WTC11 (cell line): ENCODE data around the gene CAMK2B. TPM values are rescaled to one million over a fixed set of nuclear protein-coding genes. Genes with fewer than 3 reads are reported as not detected.

ENCODE experiments used
- ATAC-seq: fragments of 200-7000 bp; cut with Tn5 transposase; 2 replicates; pipeline ENCODE4 v1.10.0; 2021; ENCODE audit warnings: mild to moderate bottlenecking, moderate library complexity
- CTCF ChIA-PET: fragments of 300-600 bp; sonication (Branson Sonifier 250); formaldehyde crosslinking; loops from one replicate; lab custom pipeline; 2021; ENCODE audit warnings: antibody characterized with exemption; lab: Charles Lee
- POLR2A ChIA-PET: fragments of 350-600 bp; sonication (Branson Sonifier 250); formaldehyde crosslinking; loops from one replicate; lab custom pipeline; 2021; ENCODE audit warnings: antibody characterized with exemption; lab: Charles Lee
- DNase-seq: peaks from one replicate; pipeline ENCODE4 v3.0.0; 2021; ENCODE audit warnings: low spot score
- H3K27ac Mint-ChIP-seq: 2 replicates; pipeline ENCODE4 v1.8.0; 2021; ENCODE audit warnings: mixed read lengths
- H3K27me3 Mint-ChIP-seq: 2 replicates; pipeline ENCODE4 v1.8.0; 2021; ENCODE audit warnings: low read depth, mild to moderate bottlenecking, moderate library complexity, mixed read lengths
- H3K36me3 Mint-ChIP-seq: 2 replicates; pipeline ENCODE4 v1.8.0; 2021; ENCODE audit warnings: mixed read lengths
- H3K4me1 Mint-ChIP-seq: 2 replicates; pipeline ENCODE4 v1.8.0; 2022; ENCODE audit warnings: mixed read lengths
- H3K4me3 Mint-ChIP-seq: 2 replicates; pipeline ENCODE4 v1.8.0; 2021; ENCODE audit warnings: mild to moderate bottlenecking, moderate library complexity, mixed read lengths
- H3K9me3 Mint-ChIP-seq: 2 replicates; pipeline ENCODE4 v1.8.0; 2021; ENCODE audit warnings: mixed read lengths
- ATF1 ChIP-seq: sonication (generic); formaldehyde crosslinking; IDR thresholded peaks from 2 replicates; pipeline ENCODE4 v1.8.1; 2023; ENCODE audit warnings: mild to moderate bottlenecking, moderate library complexity, missing genetic modification reagents
- CDX4 ChIP-seq: fragments of 250-450 bp; sonication (Bioruptor Pico); IDR thresholded peaks from 2 replicates; pipeline ENCODE4 v1.9.0; 2021; ENCODE audit warnings: moderate library complexity, mild to moderate bottlenecking, inconsistent platforms, borderline replicate concordance
- CREB1 ChIP-seq: sonication (generic); formaldehyde crosslinking; IDR thresholded peaks from 2 replicates; pipeline ENCODE4 v1.8.0; 2023; ENCODE audit warnings: mild to moderate bottlenecking, missing genetic modification reagents
- ELF4 ChIP-seq: sonication (generic); formaldehyde crosslinking; IDR thresholded peaks from 2 replicates; pipeline ENCODE4 v1.8.1; 2022; ENCODE audit warnings: low read depth, mild to moderate bottlenecking, moderate library complexity, missing genetic modification reagents
- GRHL2 ChIP-seq: fragments of 250-450 bp; sonication (Bioruptor Pico); IDR thresholded peaks from 2 replicates; pipeline ENCODE4 v1.8.0; 2022; ENCODE audit warnings: mild to moderate bottlenecking, moderate library complexity; ENCODE audit not compliant: insufficient replicate concordance, severe bottlenecking
- NFYB ChIP-seq: sonication (generic); formaldehyde crosslinking; conservative IDR thresholded peaks from 2 replicates; pipeline ENCODE4 v1.8.0; 2022; ENCODE audit warnings: low read depth, missing genetic modification reagents
- NR3C1 ChIP-seq: sonication (generic); formaldehyde crosslinking; conservative IDR thresholded peaks from 2 replicates; pipeline ENCODE4 v1.8.1; 2023; ENCODE audit warnings: low read depth, mild to moderate bottlenecking, missing genetic modification reagents
- OVOL2 ChIP-seq: fragments of 250-450 bp; sonication (Bioruptor Pico); IDR thresholded peaks from 2 replicates; pipeline ENCODE4 v1.9.0; 2021; ENCODE audit warnings: mild to moderate bottlenecking, borderline replicate concordance
- PREB ChIP-seq: sonication (generic); formaldehyde crosslinking; IDR thresholded peaks from 2 replicates; pipeline ENCODE4 v1.8.1; 2022; ENCODE audit warnings: mild to moderate bottlenecking, missing genetic modification reagents, moderate library complexity, borderline replicate concordance
- RELA ChIP-seq: sonication (generic); formaldehyde crosslinking; IDR thresholded peaks from 2 replicates; pipeline ENCODE4 v1.8.1; 2022; ENCODE audit warnings: missing genetic modification reagents, mild to moderate bottlenecking, borderline replicate concordance
- SMAD3 ChIP-seq: sonication (generic); formaldehyde crosslinking; IDR thresholded peaks from 2 replicates; pipeline ENCODE4 v1.8.0; 2022; ENCODE audit warnings: missing genetic modification reagents, mild to moderate bottlenecking, borderline replicate concordance
- TP53 ChIP-seq: sonication (generic); formaldehyde crosslinking; IDR thresholded peaks from 2 replicates; pipeline ENCODE4 v1.8.1; 2023; ENCODE audit warnings: mild to moderate bottlenecking, missing genetic modification reagents
- ZBTB21 ChIP-seq: sonication (generic); formaldehyde crosslinking; IDR thresholded peaks from 2 replicates; pipeline ENCODE4 v1.8.1; 2023; ENCODE audit warnings: mild to moderate bottlenecking, missing genetic modification reagents, borderline replicate concordance
- ZNF138 ChIP-seq: sonication (generic); formaldehyde crosslinking; conservative IDR thresholded peaks from 2 replicates; pipeline ENCODE4 v1.8.1; 2022; ENCODE audit warnings: mild to moderate bottlenecking, moderate library complexity, missing genetic modification reagents
- ZNF232 ChIP-seq: sonication (generic); formaldehyde crosslinking; IDR thresholded peaks from 2 replicates; pipeline ENCODE4 v1.8.0; 2022; ENCODE audit warnings: mild to moderate bottlenecking, missing genetic modification reagents
- ZNF317 ChIP-seq: sonication (generic); formaldehyde crosslinking; IDR thresholded peaks from 2 replicates; pipeline ENCODE4 v1.8.1; 2023; ENCODE audit warnings: low read depth, mild to moderate bottlenecking, moderate library complexity, missing genetic modification reagents, borderline replicate concordance
- ZNF423 ChIP-seq: fragments of 250-450 bp; sonication (Bioruptor Pico); IDR thresholded peaks from 2 replicates; pipeline ENCODE4 v2.1.2; 2022; ENCODE audit warnings: mild to moderate bottlenecking, moderate library complexity
- ZSCAN18 ChIP-seq: fragments of 250-450 bp; sonication (Bioruptor Pico); IDR thresholded peaks from 2 replicates; pipeline ENCODE4 v2.1.2; 2022; ENCODE audit warnings: mild to moderate bottlenecking, moderate library complexity
- total RNA-seq: library from RNA; stranded (reverse); gene quantifications from 3 replicates; pipeline ENCODE4 v1.2.3, GENCODE V29; 2021
- TF ChIP-seq, protein P1 (sequence below): sonication (generic); formaldehyde crosslinking; IDR thresholded peaks from 2 replicates; pipeline ENCODE4 v1.8.1; 2022; ENCODE audit warnings: low read depth, mild to moderate bottlenecking, moderate library complexity, missing genetic modification reagents, borderline replicate concordance
- TF ChIP-seq, protein P2 (sequence below): sonication (generic); formaldehyde crosslinking; IDR thresholded peaks from 2 replicates; pipeline ENCODE4 v1.8.0; 2022; ENCODE audit warnings: mild to moderate bottlenecking, missing genetic modification reagents
- TF ChIP-seq, protein P3 (sequence below): sonication (generic); formaldehyde crosslinking; IDR thresholded peaks from 2 replicates; pipeline ENCODE4 v1.8.1; 2022; ENCODE audit warnings: low read depth, missing genetic modification reagents, borderline replicate concordance
- TF ChIP-seq, protein P4 (sequence below): fragments of 250-450 bp; sonication (Bioruptor Pico); IDR thresholded peaks from 2 replicates; pipeline ENCODE4 v1.9.0; 2021; ENCODE audit warnings: mild to moderate bottlenecking
- TF ChIP-seq, protein P5 (sequence below): sonication (generic); formaldehyde crosslinking; IDR thresholded peaks from 2 replicates; pipeline ENCODE4 v1.8.0; 2022; ENCODE audit warnings: mild to moderate bottlenecking, missing genetic modification reagents
- TF ChIP-seq, protein P6 (sequence below): fragments of 250-450 bp; sonication (Bioruptor Pico); IDR thresholded peaks from 2 replicates; pipeline ENCODE4 v1.9.0; 2021; ENCODE audit warnings: mild to moderate bottlenecking

The CAMK2B gene
- total RNA-seq, 1 experiment from 2014 or later = 0.44 TPM

- TF ChIP-seq NR3C1 (CRISPR knock-in tag) = no peak
- no peak for TF ChIP-seq NFYB (CRISPR knock-in tag)
- TF ChIP-seq CREB1 (CRISPR knock-in tag) = no peak
- TF ChIP-seq ELF4 = no peak
- TF ChIP-seq GRHL2 = no peak
- TF ChIP-seq SMAD3 (CRISPR knock-in tag) = no peak
- TF ChIP-seq, protein P1, sequence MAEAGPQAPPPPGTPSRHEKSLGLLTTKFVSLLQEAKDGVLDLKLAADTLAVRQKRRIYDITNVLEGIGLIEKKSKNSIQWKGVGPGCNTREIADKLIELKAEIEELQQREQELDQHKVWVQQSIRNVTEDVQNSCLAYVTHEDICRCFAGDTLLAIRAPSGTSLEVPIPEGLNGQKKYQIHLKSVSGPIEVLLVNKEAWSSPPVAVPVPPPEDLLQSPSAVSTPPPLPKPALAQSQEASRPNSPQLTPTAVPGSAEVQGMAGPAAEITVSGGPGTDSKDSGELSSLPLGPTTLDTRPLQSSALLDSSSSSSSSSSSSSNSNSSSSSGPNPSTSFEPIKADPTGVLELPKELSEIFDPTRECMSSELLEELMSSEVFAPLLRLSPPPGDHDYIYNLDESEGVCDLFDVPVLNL (CRISPR knock-in tag) = no peak
- TF ChIP-seq, protein P2, sequence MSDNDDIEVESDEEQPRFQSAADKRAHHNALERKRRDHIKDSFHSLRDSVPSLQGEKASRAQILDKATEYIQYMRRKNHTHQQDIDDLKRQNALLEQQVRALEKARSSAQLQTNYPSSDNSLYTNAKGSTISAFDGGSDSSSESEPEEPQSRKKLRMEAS (CRISPR knock-in tag) = no peak
- TF ChIP-seq PREB (CRISPR knock-in tag) = no peak
- TF ChIP-seq ATF1 = no peak
- no peak for TF ChIP-seq ZNF423 (CRISPR knock-in tag)
- no peak for TF ChIP-seq OVOL2 (CRISPR knock-in tag)
- TF ChIP-seq, protein P3, sequence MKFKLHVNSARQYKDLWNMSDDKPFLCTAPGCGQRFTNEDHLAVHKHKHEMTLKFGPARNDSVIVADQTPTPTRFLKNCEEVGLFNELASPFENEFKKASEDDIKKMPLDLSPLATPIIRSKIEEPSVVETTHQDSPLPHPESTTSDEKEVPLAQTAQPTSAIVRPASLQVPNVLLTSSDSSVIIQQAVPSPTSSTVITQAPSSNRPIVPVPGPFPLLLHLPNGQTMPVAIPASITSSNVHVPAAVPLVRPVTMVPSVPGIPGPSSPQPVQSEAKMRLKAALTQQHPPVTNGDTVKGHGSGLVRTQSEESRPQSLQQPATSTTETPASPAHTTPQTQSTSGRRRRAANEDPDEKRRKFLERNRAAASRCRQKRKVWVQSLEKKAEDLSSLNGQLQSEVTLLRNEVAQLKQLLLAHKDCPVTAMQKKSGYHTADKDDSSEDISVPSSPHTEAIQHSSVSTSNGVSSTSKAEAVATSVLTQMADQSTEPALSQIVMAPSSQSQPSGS = no peak
- TF ChIP-seq ZNF232 (CRISPR knock-in tag) = no peak
- no peak for TF ChIP-seq CDX4 (CRISPR knock-in tag)
- TF ChIP-seq, protein P4, sequence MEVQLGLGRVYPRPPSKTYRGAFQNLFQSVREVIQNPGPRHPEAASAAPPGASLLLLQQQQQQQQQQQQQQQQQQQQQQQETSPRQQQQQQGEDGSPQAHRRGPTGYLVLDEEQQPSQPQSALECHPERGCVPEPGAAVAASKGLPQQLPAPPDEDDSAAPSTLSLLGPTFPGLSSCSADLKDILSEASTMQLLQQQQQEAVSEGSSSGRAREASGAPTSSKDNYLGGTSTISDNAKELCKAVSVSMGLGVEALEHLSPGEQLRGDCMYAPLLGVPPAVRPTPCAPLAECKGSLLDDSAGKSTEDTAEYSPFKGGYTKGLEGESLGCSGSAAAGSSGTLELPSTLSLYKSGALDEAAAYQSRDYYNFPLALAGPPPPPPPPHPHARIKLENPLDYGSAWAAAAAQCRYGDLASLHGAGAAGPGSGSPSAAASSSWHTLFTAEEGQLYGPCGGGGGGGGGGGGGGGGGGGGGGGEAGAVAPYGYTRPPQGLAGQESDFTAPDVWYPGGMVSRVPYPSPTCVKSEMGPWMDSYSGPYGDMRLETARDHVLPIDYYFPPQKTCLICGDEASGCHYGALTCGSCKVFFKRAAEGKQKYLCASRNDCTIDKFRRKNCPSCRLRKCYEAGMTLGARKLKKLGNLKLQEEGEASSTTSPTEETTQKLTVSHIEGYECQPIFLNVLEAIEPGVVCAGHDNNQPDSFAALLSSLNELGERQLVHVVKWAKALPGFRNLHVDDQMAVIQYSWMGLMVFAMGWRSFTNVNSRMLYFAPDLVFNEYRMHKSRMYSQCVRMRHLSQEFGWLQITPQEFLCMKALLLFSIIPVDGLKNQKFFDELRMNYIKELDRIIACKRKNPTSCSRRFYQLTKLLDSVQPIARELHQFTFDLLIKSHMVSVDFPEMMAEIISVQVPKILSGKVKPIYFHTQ (CRISPR knock-in tag) = no peak
- TF ChIP-seq, all 79 proteins: peak for 0
- no peak for DNase-seq
- Mint-ChIP-seq H3K27ac (no peak overlapping the region), H3K4me3 (no peak overlapping the region), H3K27me3 (peaks cover 44% of the 10 kb centered on the region), H3K9me3 (no peaks in the 10 kb centered on the region), H3K36me3 (no peaks in the 10 kb centered on the region), H3K4me1 (peaks cover 17% of the 10 kb centered on the region)
- POLR2A ChIA-PET = no interaction called here
- ATAC-seq = no peak
- CTCF ChIA-PET = interaction anchor here (1.2 kb wide), 1 partner anchor 107 kb away, joined by 3 read pairs; no protein-coding TSS in a partner anchor
These were observed 3.6 kb downstream of the CAMK2B start for GRCh38 chr7:44321796-44322195.

DNA sequence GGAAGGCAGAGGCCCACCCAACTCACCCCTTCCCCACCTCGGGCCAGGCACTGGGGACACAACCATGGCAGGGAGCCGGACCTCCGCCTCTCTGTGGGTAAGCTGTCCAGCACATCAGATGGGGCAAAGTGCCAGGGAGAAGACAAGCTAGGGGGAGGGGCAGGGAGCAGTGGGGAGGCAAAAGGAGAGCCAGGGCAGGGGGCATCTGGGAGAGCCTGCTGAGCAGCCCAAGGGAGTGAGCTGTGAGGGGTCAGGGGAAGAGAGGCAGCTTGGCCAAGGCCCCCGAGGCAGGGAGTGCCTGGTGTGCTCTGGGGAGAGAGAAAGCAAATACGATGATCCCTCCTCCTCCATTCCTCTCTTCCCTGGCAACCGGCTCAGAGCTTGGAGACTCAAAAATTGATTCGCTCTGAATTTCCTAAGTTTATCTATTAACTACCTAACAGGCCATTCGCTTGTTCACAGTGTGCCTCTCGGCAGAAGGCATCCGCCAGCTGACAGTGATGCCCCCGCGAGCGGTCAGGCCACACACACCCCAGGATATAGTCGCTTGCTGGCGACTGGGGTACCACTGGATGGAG is 4.5 kb downstream of the CAMK2B start:
- Mint-ChIP-seq H3K36me3 (no peaks in the 10 kb centered on the region), H3K27ac (no peak overlapping the region), H3K27me3 (peaks cover 35% of the 10 kb centered on the region), H3K4me1 (peaks cover 10% of the 10 kb centered on the region), H3K9me3 (no peaks in the 10 kb centered on the region), H3K4me3 (no peak overlapping the region)
- DNase-seq (no peak), ATAC-seq (no peak)
- POLR2A ChIA-PET = no interaction called here
- CTCF ChIA-PET = interaction anchor here (0.7 to 1.8 kb wide), 6 partner anchors 12 to 248 kb away, joined by 3 to 5 read pairs (median 4); no protein-coding TSS in a partner anchor
- no peak for TF ChIP-seq TP53
- TF ChIP-seq ZNF232 (CRISPR knock-in tag) = no peak
- TF ChIP-seq ZNF317 = no peak
- TF ChIP-seq ATF1 = no peak
- no peak for TF ChIP-seq ZNF138 (CRISPR knock-in tag)
- TF ChIP-seq ZBTB21 (CRISPR knock-in tag) = no peak
- TF ChIP-seq, protein P5, sequence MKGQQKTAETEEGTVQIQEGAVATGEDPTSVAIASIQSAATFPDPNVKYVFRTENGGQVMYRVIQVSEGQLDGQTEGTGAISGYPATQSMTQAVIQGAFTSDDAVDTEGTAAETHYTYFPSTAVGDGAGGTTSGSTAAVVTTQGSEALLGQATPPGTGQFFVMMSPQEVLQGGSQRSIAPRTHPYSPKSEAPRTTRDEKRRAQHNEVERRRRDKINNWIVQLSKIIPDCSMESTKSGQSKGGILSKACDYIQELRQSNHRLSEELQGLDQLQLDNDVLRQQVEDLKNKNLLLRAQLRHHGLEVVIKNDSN (CRISPR knock-in tag) = no peak
- TF ChIP-seq ZSCAN18 (CRISPR knock-in tag) = no peak
- TF ChIP-seq, protein P6, sequence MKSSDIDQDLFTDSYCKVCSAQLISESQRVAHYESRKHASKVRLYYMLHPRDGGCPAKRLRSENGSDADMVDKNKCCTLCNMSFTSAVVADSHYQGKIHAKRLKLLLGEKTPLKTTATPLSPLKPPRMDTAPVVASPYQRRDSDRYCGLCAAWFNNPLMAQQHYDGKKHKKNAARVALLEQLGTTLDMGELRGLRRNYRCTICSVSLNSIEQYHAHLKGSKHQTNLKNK = no peak
- no peak for TF ChIP-seq RELA (CRISPR knock-in tag)
